Gastrocnemius medialis (tissue), 4 donors: ENCODE measurements around the gene ADARB2.

Source experiments
- POLR2A ChIP-seq, 2 donors: fragments of 450-650 bp; IDR thresholded peaks; one replicate each; pipeline ENCODE4 v1.6.1; 2017; ENCODE audit warnings: antibody characterized with exemption in 2 of 2, mild to moderate bottlenecking in 2 of 2, moderate library complexity in 2 of 2
- TF ChIP-seq, protein P1 (sequence below), 5 experiments: fragments of 450-650 bp in 3 of 5; fragments of 200-600 bp in 2 of 5; sonication (generic) in 2 of 5; IDR thresholded peaks in 4 of 5; conservative IDR thresholded peaks in 1 of 5; 1 replicate in 4 of 5; 2 replicates in 1 of 5; pipeline ENCODE4 v1.5.1; 2016 to 2019; ENCODE audit warnings: antibody characterized with exemption in 5 of 5, mild to moderate bottlenecking in 3 of 5, moderate library complexity in 3 of 5

GRCh38 chr10:1608408-1608807 is 128.9 kb downstream of the ADARB2 start:
- no peak for TF ChIP-seq POLR2A (IDR thresholded peaks at IDR 0.05)
- TF ChIP-seq, protein P1, sequence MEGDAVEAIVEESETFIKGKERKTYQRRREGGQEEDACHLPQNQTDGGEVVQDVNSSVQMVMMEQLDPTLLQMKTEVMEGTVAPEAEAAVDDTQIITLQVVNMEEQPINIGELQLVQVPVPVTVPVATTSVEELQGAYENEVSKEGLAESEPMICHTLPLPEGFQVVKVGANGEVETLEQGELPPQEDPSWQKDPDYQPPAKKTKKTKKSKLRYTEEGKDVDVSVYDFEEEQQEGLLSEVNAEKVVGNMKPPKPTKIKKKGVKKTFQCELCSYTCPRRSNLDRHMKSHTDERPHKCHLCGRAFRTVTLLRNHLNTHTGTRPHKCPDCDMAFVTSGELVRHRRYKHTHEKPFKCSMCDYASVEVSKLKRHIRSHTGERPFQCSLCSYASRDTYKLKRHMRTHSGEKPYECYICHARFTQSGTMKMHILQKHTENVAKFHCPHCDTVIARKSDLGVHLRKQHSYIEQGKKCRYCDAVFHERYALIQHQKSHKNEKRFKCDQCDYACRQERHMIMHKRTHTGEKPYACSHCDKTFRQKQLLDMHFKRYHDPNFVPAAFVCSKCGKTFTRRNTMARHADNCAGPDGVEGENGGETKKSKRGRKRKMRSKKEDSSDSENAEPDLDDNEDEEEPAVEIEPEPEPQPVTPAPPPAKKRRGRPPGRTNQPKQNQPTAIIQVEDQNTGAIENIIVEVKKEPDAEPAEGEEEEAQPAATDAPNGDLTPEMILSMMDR (IDR thresholded peaks at IDR 0.05 in 4 of 5, conservative IDR thresholded peaks at IDR 0.05 in 1 of 5): no peak
